NCI-H226 (cell line): ENCODE data around the gene YES1.

Source experiments
- DNase-seq: peaks from one replicate; pipeline ENCODE4 v3.0.0-alpha.2; 2015

Gene YES1

DNA sequence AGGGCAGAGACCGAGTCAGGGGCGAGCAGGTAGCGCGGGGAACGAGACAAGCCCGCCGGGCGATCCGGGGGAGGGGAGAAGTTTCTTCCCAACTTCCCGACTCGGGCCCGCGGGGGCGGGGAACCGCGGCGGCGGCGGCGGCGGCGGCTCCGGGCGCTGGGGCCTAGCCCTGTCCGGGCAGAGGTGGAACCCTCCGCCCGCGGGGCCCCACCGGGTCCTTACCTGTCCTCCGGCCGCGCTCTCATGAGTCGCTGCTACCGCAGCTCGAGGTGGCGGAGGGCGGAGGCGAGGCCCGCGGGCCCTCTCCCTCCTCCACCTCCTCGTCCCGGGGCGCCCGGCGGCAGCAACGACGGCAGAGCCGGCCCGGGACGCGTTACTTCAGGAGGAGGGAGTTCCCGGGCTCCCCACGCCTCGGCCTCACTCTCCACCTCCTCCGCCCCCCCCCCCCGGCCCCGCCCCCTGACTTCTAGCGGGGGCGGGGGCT lies at the start of gene YES1:
TSS of gene YES1 (minus strand) at position 351 of the 484 bp plus-strand sequence. CDS start 55,415 bp downstream, outside the sequence.
- peak; percentile 55 for DNase-seq

GRCh38 chr18:857986-858385 lies 45.9 kb upstream of the YES1 start:
- no peak for DNase-seq

DNA sequence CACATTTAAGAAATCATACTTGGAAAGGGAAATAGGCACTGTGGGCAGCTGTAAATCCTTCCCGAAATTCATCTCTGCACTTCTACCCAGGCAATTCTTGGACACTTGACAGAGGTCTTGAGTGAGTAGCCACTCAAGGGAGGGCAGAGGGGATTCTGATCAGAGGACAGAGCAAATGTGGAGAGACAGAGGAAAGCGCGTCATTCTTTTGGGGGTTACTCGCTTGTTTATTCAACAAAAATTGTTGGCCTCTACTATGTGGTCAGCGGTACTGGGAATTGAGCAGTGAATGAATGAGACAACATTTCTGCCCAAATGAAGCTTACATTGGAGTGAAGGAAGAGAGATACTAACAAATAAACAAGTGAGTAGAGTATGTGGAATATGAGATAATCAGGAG lies 41.4 kb upstream of the YES1 start:
- no peak for DNase-seq

DNA sequence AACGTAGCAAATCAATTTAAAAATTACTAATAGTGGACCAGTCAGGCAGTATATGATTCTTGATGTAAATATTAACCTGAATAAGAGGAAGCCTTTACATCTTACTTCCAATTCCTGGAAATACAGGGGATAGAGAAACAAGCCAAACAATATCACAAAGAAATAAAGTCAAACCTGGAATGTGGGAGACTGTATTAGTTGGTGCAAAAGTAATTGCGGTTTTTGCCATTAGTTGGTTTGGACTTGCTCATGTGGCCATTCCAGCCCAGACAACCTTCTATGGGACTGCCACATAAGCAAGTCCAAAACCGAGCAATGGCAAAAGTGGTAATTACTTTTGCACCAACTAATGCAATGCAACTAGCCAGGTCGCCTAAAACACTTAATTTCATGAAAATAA lies 38.9 kb upstream of the YES1 start:
- DNase-seq, result no peak

DNA sequence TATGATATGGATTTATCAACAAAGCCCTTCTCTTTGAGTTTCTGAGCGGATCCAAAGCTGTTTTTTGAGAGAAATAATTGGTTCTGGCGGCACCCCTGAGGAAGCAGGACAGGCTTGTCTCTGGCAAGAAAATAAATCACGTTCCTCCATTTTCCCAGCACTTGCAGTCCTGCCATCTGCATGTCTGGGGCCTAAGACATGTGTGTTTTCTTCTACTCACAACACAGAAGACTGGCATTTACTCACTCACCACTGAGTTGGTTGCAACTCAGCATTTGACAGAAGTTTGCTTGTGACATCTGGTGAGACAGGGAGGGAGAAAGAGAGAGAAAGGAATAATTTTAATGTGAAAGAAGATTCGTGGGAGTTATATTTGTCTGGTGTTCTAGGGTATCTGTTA lies 37.0 kb upstream of the YES1 start:
- DNase-seq, result no peak

- no peak for DNase-seq
Measured at GRCh38 chr18:848062-848861, 36.2 kb upstream of the YES1 start.

- DNase-seq, result peak; percentile 83
Measured at GRCh38 chr18:845152-845819, 33.2 kb upstream of the YES1 start.

GRCh38 chr18:841647-842370 lies 29.8 kb upstream of the YES1 start:
- DNase-seq, result no peak

DNA sequence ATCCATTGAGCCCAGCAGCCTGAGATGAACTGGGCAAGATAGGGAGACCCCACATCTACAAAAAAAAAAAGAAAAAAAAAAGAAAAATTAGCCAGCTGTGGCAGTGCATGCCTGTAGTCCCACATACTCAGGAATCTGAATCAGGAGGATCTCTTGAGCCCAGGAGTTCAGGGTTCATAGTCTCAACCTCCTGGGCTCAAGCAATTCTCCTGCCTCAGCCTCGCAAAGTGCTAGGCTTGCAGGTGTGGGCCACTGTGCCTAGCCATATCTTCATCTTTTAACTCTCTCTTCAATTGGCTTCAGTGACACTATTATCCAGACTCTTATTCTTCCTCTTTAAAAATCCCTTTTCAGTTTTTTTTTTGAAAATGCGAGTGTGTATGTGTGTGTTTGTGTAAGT lies 28.5 kb upstream of the YES1 start:
- DNase-seq, result no peak

GRCh38 chr18:840023-840408 lies 28.0 kb upstream of the YES1 start:
- DNase-seq, result no peak

DNA sequence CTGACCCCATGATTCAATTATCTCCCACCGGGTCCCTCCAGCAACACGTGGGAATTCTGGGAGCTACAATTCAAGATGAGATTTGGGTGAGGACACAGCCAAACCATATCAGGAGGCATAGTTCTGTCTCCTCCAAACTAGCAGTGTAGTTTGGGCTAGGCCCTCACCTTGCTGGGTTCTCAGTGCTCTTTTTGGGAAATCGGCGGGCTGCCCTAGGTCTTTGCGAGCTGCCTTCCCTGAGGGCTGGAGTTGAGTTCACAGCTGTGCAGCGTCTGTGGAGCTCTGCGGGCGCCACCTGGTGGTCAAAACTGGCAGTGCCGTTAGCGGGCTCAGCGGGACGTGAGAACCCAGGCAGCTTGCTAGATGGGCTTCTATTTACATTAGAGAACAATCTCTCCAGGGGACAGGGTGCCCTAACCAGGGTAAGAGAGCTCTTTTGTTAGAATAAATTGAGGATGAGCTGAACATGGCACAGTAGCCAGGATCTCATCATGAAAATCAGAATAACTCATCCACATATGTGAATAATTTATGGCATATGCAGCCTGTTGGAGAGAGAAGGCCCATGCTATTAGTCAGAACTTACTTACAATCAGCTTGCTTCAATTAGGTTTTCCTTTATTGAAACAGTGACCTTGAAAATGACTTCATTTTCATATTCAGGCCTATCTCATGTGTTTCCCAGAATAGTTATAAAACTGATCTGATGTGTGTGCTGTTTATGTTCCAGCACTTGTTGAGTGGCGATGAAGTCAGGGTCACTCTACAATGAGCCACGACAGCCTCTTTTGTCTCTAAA lies 27.4 kb upstream of the YES1 start:
- peak; percentile 56 for DNase-seq

GRCh38 chr18:837922-838321 lies 25.9 kb upstream of the YES1 start:
- no peak for DNase-seq

DNA sequence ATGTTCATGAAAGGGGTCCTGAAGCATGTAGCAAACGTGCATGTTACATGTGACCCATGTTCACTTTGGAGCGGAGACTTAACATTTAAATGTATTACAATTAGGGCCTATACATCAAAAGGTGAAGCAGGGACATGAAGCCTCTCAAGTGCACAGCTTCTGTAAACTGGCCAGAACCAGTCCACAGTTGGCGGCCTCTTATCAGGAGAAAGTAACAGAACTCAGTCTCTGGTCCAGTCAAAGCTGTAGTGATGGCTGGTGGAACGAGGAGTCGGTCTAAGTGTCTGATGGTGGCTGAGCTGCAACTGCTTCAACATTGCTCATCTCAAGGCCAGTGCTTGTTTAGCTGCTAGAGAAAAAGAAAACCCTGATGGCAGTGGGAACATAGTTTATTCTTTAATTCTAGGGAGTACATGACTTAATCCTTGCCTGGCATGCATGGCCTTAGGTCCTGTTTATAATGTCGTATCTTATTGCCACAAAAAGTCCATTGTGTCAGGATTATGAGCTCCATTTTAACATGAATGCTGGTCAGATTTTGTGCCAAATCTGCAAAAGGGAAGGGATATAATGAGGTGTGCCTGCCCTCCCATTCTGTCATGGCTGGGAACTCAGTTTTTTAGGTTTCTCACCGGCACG lies 22.2 kb upstream of the YES1 start:
- DNase-seq, result no peak

- no peak for DNase-seq
Measured at GRCh38 chr18:833197-833596, 21.2 kb upstream of the YES1 start.

GRCh38 chr18:832085-832681 lies 20.1 kb upstream of the YES1 start:
- no peak for DNase-seq

DNA sequence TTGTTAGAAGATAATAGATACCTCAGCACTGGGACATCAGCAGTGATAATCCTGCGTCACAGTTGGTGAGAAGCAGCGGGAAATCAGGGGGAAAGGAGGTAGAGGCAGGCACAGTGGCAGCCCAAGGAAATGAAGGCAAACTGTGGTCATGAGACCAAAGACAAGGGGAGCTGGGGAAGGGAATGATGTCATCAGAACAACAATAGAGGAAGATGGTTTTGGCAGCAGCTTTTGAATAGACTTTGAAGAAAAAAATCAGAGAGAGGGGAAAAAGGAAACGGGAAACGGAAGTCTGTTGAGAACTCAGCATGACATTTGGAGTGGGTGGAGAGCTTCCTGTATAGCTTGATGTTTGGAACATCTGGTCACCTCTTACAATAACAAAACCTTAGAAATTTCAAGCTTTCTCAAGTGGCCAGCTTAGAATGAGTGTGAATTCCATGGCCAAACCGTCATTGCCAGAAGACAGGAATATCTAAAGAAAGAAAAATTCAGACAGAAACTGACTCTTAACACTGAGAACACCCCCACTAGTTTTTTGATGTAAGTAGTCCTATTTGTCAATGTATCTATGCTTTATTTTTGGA lies 18.4 kb upstream of the YES1 start:
- DNase-seq, result peak; percentile 26

DNA sequence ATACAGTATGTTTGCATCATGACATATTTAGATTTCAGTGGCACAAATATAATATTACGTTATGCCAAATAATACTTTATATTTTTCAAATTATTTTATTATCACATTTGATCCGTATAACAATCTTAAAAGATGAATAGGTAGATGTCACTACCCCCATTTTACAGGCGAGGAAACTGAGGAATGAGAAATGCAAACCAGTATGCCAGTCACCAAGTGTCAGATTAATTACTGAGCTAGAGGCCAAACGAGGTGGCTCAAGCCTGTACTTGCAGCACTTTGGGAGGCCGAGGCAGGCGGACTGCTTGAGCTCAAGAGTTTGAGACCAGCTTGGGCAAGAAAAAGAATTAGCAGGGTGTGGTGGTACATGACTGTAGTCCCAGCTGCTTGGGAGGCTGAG lies 17.4 kb upstream of the YES1 start:
- no peak for DNase-seq

DNA sequence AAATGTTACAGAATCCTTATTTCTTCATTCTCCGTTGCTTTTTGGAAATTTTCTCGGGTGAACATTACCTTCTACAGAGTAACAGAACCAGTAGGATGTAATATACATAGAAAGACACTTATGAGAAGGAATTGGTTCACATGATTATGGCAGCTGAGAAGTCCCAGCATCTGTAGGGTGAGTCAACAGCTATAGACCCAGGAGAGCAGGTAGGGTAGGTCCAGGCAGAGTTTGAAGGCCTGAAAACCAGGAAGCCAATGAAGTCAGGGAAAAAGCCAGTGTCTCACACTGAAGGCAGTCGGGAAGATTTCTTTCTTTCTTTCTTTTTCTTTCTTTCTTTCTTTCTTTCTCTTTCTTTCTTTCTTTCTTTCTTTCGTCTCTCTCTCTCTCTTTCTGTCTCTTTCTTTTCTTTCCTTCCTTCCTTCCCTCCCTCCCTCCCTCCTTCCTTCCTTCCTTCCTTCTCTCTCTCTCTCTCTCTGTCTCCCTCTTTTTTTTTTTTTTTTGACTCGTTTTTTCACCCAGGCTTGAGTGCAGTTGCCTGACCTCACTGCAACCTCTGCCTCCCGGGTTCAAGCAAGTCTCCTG lies 15.1 kb upstream of the YES1 start:
- DNase-seq, result no peak

GRCh38 chr18:825891-826585 lies 14.0 kb upstream of the YES1 start:
- DNase-seq, result peak; percentile 43

DNA sequence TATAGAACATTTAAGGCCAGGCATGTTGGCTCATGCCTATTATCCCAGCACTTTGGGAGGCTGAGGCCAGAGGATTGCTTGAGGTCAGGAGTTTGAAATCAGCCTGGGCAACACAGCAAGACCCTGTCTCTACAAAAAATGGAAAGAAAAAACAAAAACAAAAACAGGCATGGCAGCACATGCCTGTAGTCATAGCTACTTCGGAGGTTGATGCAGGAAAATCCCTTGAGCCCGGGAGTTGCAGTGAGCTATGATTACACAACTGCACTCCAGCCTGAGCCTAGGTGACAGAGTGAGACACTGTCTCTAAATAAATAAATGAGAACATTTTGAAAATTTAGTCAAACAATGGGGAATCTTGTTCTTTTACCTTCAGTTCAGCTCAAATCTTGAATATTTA lies 12.1 kb upstream of the YES1 start:
- DNase-seq, result no peak
